ENCODE measurements around the gene RASSF8.

GRCh38 chr12:25965682-25966081 lies 7.2 kb downstream of the RASSF8 start:
- TF ChIP-seq POLR2AphosphoS5 (IDR thresholded peaks at IDR 0.05; ENCODE audit: low read depth): no peak
- no peak for TF ChIP-seq CTCF (conservative IDR thresholded peaks at IDR 0.05; ENCODE audit: low read depth in 2 of 2)
- TF ChIP-seq EZH2 (IDR thresholded peaks at IDR 0.05; ENCODE audit: low read depth, unreplicated experiment): no peak
- TF ChIP-seq ZNF462 (CRISPR knock-in tag; IDR thresholded peaks at IDR 0.05): no peak
- no peak for TF ChIP-seq EZH2phosphoT487 (IDR thresholded peaks at IDR 0.05; ENCODE audit: unreplicated experiment)
- no peak for TF ChIP-seq CREB1 (CRISPR knock-in tag; IDR thresholded peaks at IDR 0.05; ENCODE audit: low read depth)
- no peak for TF ChIP-seq REST (IDR thresholded peaks at IDR 0.05; ENCODE audit: unreplicated experiment)
- TF ChIP-seq ETS1 (IDR thresholded peaks at IDR 0.05): no peak
- no peak for TF ChIP-seq JUNB (IDR thresholded peaks at IDR 0.05; ENCODE audit: unreplicated experiment)
- TF ChIP-seq ZNF114 (CRISPR knock-in tag; IDR thresholded peaks at IDR 0.05): no peak
- TF ChIP-seq NANOG (IDR thresholded peaks at IDR 0.05; ENCODE audit: borderline replicate concordance): no peak
- TF ChIP-seq STAT1 (IDR thresholded peaks at IDR 0.05; ENCODE audit: unreplicated experiment): no peak
